ENCODE results near the gene OR51I1. TPM values are rescaled to one million over a fixed set of nuclear protein-coding genes. Genes with fewer than 3 reads are reported as not detected.

Gene OR51I1
- total RNA-seq, 1 experiment from 2014 or later, result 23.1 TPM

DNA sequence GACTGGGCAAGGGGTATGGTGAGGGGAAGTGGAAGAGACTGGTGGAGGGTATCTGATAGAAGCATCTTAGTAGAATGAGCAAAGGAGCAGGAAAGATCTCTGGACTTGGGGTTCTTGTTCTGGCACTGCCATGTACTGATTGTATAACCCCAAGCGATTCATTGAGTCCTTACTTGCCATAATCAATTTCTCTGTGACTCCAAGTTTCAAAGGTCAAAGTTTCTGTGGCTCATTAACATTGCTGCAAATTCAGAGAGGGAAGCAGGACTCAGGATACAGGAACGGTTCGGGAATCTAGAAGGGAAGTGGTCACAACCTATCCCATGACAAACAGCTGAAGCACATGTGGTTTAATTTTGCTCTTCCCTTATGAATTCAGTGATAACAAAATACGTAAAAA is 8.1 kb upstream of the OR51I1 start:
- H3K9me2 ChIP-seq (ENCODE audit: insufficient read depth), result no peaks in the 10 kb centered on the region
- POLR2A ChIA-PET, result no interaction called here

DNA sequence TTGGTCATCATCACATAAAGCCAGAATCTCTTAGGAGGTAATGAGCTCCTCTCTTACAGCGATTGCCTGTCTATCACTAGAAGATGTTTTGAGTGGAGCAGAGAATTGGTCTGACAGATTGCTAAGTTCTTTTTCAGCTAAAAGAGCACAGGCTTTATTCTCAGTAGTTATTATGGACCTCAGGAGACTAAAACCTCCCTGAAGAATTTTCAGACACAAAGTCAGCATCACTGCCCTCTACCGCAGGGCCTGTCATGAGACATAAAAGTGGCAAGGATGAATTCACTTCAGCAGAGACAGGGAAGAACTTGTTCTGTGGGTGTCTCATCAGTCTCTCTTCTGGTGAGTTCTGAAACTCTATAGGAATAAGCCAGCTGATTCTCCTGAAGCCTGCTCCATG is 7.7 kb upstream of the OR51I1 start, which contains the start of gene OR51I2:
TSS of gene OR51I2 (plus strand) at position 301 of the 400 bp plus-strand sequence. CDS start 4,166 bp downstream, outside the sequence.
- no TSS peak for BruUV-seq (replicated peaks)
- no peaks in the 10 kb centered on the region for H3K9me3 ChIP-seq (ENCODE audit: control insufficient read depth in 1 of 2, insufficient read depth in 1 of 2, low read depth in 1 of 2, low read length in 2 of 2)
- peaks cover 56% of the 10 kb centered on the region for H4K20me1 ChIP-seq (ENCODE audit: insufficient read depth)
- H3K36me3 ChIP-seq (ENCODE audit: control insufficient read depth in 1 of 2, insufficient read depth in 2 of 2, low read length in 2 of 2), result peaks cover 14 to 71% of the 10 kb centered on the region in 2 experiments
- no peaks in the 10 kb centered on the region for H3K27me3 ChIP-seq (ENCODE audit: insufficient read depth, low read length)
- no peaks in the 10 kb centered on the region for H3K9me2 ChIP-seq (ENCODE audit: insufficient read depth)
- no peak within 1 kb of the TSS for H2AFZ ChIP-seq (ENCODE audit: low read depth, low read length, poor library complexity, severe bottlenecking)
- H3K4me2 ChIP-seq (ENCODE audit: low read length), result no peak within 1 kb of the TSS
- TF ChIP-seq SP1 (IDR thresholded peaks at IDR 0.05; ENCODE audit: low read depth) (no peak), TCF7L2 (IDR thresholded peaks at IDR 0.05; ENCODE audit: borderline replicate concordance, extremely low read depth, insufficient read depth, insufficient read length) (no peak), SIN3A (IDR thresholded peaks at IDR 0.05; ENCODE audit: low read depth) (no peak), CBX3 (IDR thresholded peaks at IDR 0.05; ENCODE audit: low read depth) (no peak)
- H3K79me2 ChIP-seq (ENCODE audit: insufficient read depth, low read length), result peaks cover 98% of the 10 kb centered on the region
- peak within 1 kb of the TSS; percentile 30; the same call in 1 of the 2 replicates for H3K27ac ChIP-seq (ENCODE audit: low read depth, low read length)
- POLR2A ChIA-PET, result no interaction called here
- intact Hi-C loops (cut with micrococcal nuclease), result no loop called here
- RAD21 ChIA-PET (ENCODE audit: low non-redundant PET in 1 of 2, low total read pairs in 2 of 2, uncharacterized antibody in 2 of 2, unreplicated experiment in 2 of 2), result no interaction called here
- CTCF ChIA-PET, result no interaction called here
- ATAC-seq (no peak), DNase-seq (ENCODE audit: low read depth, low spot score) (no peak)
- H3K4me1 ChIP-seq (ENCODE audit: control insufficient read depth in 1 of 2, insufficient read depth in 2 of 2, low read length in 2 of 2), result peaks cover 0 to 30% of the 10 kb centered on the region in 2 experiments; a peak in 1 of 4 replicates
- H3K4me3 ChIP-seq (replicated peaks in 1 of 2; ENCODE audit: low read depth in 1 of 2, low read length in 2 of 2), result no peak within 1 kb of the TSS
- 0 out of 2 replicates have a peak within 1 kb of the TSS, but pooled peaks have one; percentile 2 for H3K9ac ChIP-seq (ENCODE audit: low read length)

More for the DNA sequence above, 8.1 kb upstream of the OR51I1 start:
- peaks cover 98% of the 10 kb centered on the region for H3K79me2 ChIP-seq (ENCODE audit: insufficient read depth, low read length)
- ChIA-PET CTCF (no interaction called here), RAD21 (ENCODE audit: low non-redundant PET in 1 of 2, low total read pairs in 2 of 2, uncharacterized antibody in 2 of 2, unreplicated experiment in 2 of 2) (no interaction called here)
- peaks cover 16 to 75% of the 10 kb centered on the region in 2 experiments for H3K36me3 ChIP-seq (ENCODE audit: control insufficient read depth in 1 of 2, insufficient read depth in 2 of 2, low read length in 2 of 2)
- H3K4me2 ChIP-seq (ENCODE audit: low read length), result no peak overlapping the region
- TF ChIP-seq POLR2AphosphoS5 (IDR thresholded peaks at IDR 0.05; ENCODE audit: low read depth, low read length), result no peak
- no peak for TF ChIP-seq FOSL1 (IDR thresholded peaks at IDR 0.05; ENCODE audit: low read depth)
- TF ChIP-seq, protein P1, sequence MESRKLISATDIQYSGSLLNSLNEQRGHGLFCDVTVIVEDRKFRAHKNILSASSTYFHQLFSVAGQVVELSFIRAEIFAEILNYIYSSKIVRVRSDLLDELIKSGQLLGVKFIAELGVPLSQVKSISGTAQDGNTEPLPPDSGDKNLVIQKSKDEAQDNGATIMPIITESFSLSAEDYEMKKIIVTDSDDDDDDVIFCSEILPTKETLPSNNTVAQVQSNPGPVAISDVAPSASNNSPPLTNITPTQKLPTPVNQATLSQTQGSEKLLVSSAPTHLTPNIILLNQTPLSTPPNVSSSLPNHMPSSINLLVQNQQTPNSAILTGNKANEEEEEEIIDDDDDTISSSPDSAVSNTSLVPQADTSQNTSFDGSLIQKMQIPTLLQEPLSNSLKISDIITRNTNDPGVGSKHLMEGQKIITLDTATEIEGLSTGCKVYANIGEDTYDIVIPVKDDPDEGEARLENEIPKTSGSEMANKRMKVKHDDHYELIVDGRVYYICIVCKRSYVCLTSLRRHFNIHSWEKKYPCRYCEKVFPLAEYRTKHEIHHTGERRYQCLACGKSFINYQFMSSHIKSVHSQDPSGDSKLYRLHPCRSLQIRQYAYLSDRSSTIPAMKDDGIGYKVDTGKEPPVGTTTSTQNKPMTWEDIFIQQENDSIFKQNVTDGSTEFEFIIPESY (IDR thresholded peaks at IDR 0.05; ENCODE audit: extremely low read depth, insufficient replicate concordance, low read length), result no peak
- no peak for TF ChIP-seq EGR1 (IDR thresholded peaks at IDR 0.05; ENCODE audit: low read depth)
- TF ChIP-seq CEBPB (IDR thresholded peaks at IDR 0.05; ENCODE audit: low read depth), result no peak
- TF ChIP-seq SP1 (IDR thresholded peaks at IDR 0.05; ENCODE audit: low read depth), result no peak
- no peak for TF ChIP-seq JUND (IDR thresholded peaks at IDR 0.05)
- TF ChIP-seq EZH2 (IDR thresholded peaks at IDR 0.05), result no peak
- TF ChIP-seq YY1 (IDR thresholded peaks at IDR 0.05; ENCODE audit: extremely low read depth, insufficient replicate concordance, low read depth, low read length), result no peak
- TF ChIP-seq SRF (IDR thresholded peaks at IDR 0.05; ENCODE audit: low read depth), result no peak
- H3K9me3 ChIP-seq (ENCODE audit: control insufficient read depth in 1 of 2, insufficient read depth in 1 of 2, low read depth in 1 of 2, low read length in 2 of 2), result no peaks in the 10 kb centered on the region
- H3K27ac ChIP-seq (ENCODE audit: low read depth, low read length), result no peak overlapping the region
- H3K4me3 ChIP-seq (replicated peaks in 1 of 2; ENCODE audit: low read depth in 1 of 2, low read length in 2 of 2), result no peak overlapping the region
- DNase-seq (ENCODE audit: low read depth, low spot score) (no peak), ATAC-seq (no peak)
- no TSS peak for BruUV-seq (replicated peaks)
- no peak overlapping the region for H2AFZ ChIP-seq (ENCODE audit: low read depth, low read length, poor library complexity, severe bottlenecking)
- H3K9ac ChIP-seq (ENCODE audit: low read length), result no peak overlapping the region
- H3K4me1 ChIP-seq (ENCODE audit: control insufficient read depth in 1 of 2, insufficient read depth in 2 of 2, low read length in 2 of 2), result peaks cover 0 to 34% of the 10 kb centered on the region in 2 experiments; a peak in 1 of 4 replicates
- intact Hi-C loops (cut with micrococcal nuclease), result no loop called here
- H3K27me3 ChIP-seq (ENCODE audit: insufficient read depth, low read length), result no peaks in the 10 kb centered on the region
- H4K20me1 ChIP-seq (ENCODE audit: insufficient read depth), result peaks cover 54% of the 10 kb centered on the region

Measured in HCT116 (cell line).